Activated naive CD4-positive, alpha-beta T cell treated with anti-CD3 and anti-CD28 coated beads, Interleukin-2, amount 50 U/mL, for 24 hours (primary cell): ENCODE data around the gene PRKCE.

Source experiments
- H3K27ac Mint-ChIP-seq: one replicate; pipeline ENCODE4 v1.8.0; 2021; ENCODE audit warnings: mild to moderate bottlenecking, mixed read lengths
- H3K27me3 Mint-ChIP-seq: one replicate; pipeline ENCODE4 v1.8.0; 2021; ENCODE audit warnings: mixed read lengths
- H3K36me3 Mint-ChIP-seq: one replicate; pipeline ENCODE4 v1.8.0; 2021; ENCODE audit warnings: mixed read lengths
- H3K4me1 Mint-ChIP-seq: one replicate; pipeline ENCODE4 v1.8.0; 2021; ENCODE audit warnings: mixed read lengths
- H3K4me3 Mint-ChIP-seq: one replicate; pipeline ENCODE4 v1.8.0; 2021; ENCODE audit warnings: mild to moderate bottlenecking, mixed read lengths
- H3K9me3 Mint-ChIP-seq: one replicate; pipeline ENCODE4 v1.8.0; 2021; ENCODE audit warnings: mixed read lengths

PRKCE gene

GRCh38 chr2:46146866-46147502, 495.5 kb downstream of the PRKCE start:
- no peaks in the 10 kb centered on the region for H3K4me1 Mint-ChIP-seq
- no peak overlapping the region for H3K27ac Mint-ChIP-seq
- no peak overlapping the region for H3K4me3 Mint-ChIP-seq
- peaks cover 9% of the 10 kb centered on the region for H3K36me3 Mint-ChIP-seq
- H3K9me3 Mint-ChIP-seq: no peaks in the 10 kb centered on the region
- H3K27me3 Mint-ChIP-seq: no peaks in the 10 kb centered on the region

- H3K4me3 Mint-ChIP-seq: no peak overlapping the region
- peaks cover 9% of the 10 kb centered on the region for H3K36me3 Mint-ChIP-seq
- H3K9me3 Mint-ChIP-seq: no peaks in the 10 kb centered on the region
- no peak overlapping the region for H3K27ac Mint-ChIP-seq
- H3K27me3 Mint-ChIP-seq: no peaks in the 10 kb centered on the region
- H3K4me1 Mint-ChIP-seq: no peaks in the 10 kb centered on the region
Observed at GRCh38 chr2:46147626-46148368, 496.3 kb downstream of the PRKCE start.

GRCh38 chr2:46148369-46148736, 496.9 kb downstream of the PRKCE start:
- no peak overlapping the region for H3K4me3 Mint-ChIP-seq
- no peaks in the 10 kb centered on the region for H3K9me3 Mint-ChIP-seq
- H3K4me1 Mint-ChIP-seq: no peaks in the 10 kb centered on the region
- no peaks in the 10 kb centered on the region for H3K27me3 Mint-ChIP-seq
- no peak overlapping the region for H3K27ac Mint-ChIP-seq
- peaks cover 10% of the 10 kb centered on the region for H3K36me3 Mint-ChIP-seq

- H3K27ac Mint-ChIP-seq: no peak overlapping the region
- no peaks in the 10 kb centered on the region for H3K27me3 Mint-ChIP-seq
- H3K9me3 Mint-ChIP-seq: no peaks in the 10 kb centered on the region
- no peaks in the 10 kb centered on the region for H3K4me1 Mint-ChIP-seq
- no peak overlapping the region for H3K4me3 Mint-ChIP-seq
- H3K36me3 Mint-ChIP-seq: peaks cover 9% of the 10 kb centered on the region
Observed at GRCh38 chr2:46150445-46150955, 499.0 kb downstream of the PRKCE start.

- H3K36me3 Mint-ChIP-seq: peaks cover 11% of the 10 kb centered on the region
- no peaks in the 10 kb centered on the region for H3K9me3 Mint-ChIP-seq
- no peak overlapping the region for H3K27ac Mint-ChIP-seq
Observed at GRCh38 chr2:46151577-46151976, 500.1 kb downstream of the PRKCE start.

GRCh38 chr2:46153996-46154753, 502.7 kb downstream of the PRKCE start:
- Mint-ChIP-seq H3K27me3 (no peaks in the 10 kb centered on the region), H3K36me3 (peaks cover 17% of the 10 kb centered on the region), H3K27ac (no peak overlapping the region), H3K9me3 (no peaks in the 10 kb centered on the region), H3K4me1 (no peaks in the 10 kb centered on the region), H3K4me3 (no peak overlapping the region)

More at GRCh38 chr2:46151577-46151976, 500.1 kb downstream of the PRKCE start:
- no peak overlapping the region for H3K4me3 Mint-ChIP-seq
- no peaks in the 10 kb centered on the region for H3K27me3 Mint-ChIP-seq
- no peaks in the 10 kb centered on the region for H3K4me1 Mint-ChIP-seq

- Mint-ChIP-seq H3K4me1 (no peaks in the 10 kb centered on the region), H3K27ac (no peak overlapping the region), H3K9me3 (no peaks in the 10 kb centered on the region), H3K36me3 (peaks cover 18% of the 10 kb centered on the region), H3K4me3 (no peak overlapping the region), H3K27me3 (no peaks in the 10 kb centered on the region)
Observed at GRCh38 chr2:46157072-46157965, 505.8 kb downstream of the PRKCE start.

- Mint-ChIP-seq H3K27me3 (no peaks in the 10 kb centered on the region), H3K4me3 (no peak overlapping the region), H3K4me1 (no peaks in the 10 kb centered on the region), H3K9me3 (no peaks in the 10 kb centered on the region), H3K27ac (no peak overlapping the region), H3K36me3 (peaks cover 21% of the 10 kb centered on the region)
Observed at GRCh38 chr2:46157966-46158310, 506.5 kb downstream of the PRKCE start.

- peaks cover 19% of the 10 kb centered on the region for H3K36me3 Mint-ChIP-seq
- no peak overlapping the region for H3K4me3 Mint-ChIP-seq
- no peaks in the 10 kb centered on the region for H3K27me3 Mint-ChIP-seq
- no peaks in the 10 kb centered on the region for H3K4me1 Mint-ChIP-seq
- H3K27ac Mint-ChIP-seq: no peak overlapping the region
- no peaks in the 10 kb centered on the region for H3K9me3 Mint-ChIP-seq
Observed at GRCh38 chr2:46158661-46159060, 507.2 kb downstream of the PRKCE start.

- no peak overlapping the region for H3K4me3 Mint-ChIP-seq
- H3K36me3 Mint-ChIP-seq: peaks cover 24% of the 10 kb centered on the region
- H3K27ac Mint-ChIP-seq: no peak overlapping the region
- H3K4me1 Mint-ChIP-seq: no peaks in the 10 kb centered on the region
- H3K27me3 Mint-ChIP-seq: no peaks in the 10 kb centered on the region
- no peaks in the 10 kb centered on the region for H3K9me3 Mint-ChIP-seq
Observed at GRCh38 chr2:46160326-46160725, 508.9 kb downstream of the PRKCE start.

- Mint-ChIP-seq H3K9me3 (no peaks in the 10 kb centered on the region), H3K36me3 (peaks cover 18% of the 10 kb centered on the region), H3K4me1 (no peaks in the 10 kb centered on the region), H3K27ac (no peak overlapping the region), H3K27me3 (no peaks in the 10 kb centered on the region), H3K4me3 (no peak overlapping the region)
Observed at GRCh38 chr2:46161315-46161714, 509.8 kb downstream of the PRKCE start.

GRCh38 chr2:46161911-46162310, 510.4 kb downstream of the PRKCE start:
- peaks cover 16% of the 10 kb centered on the region for H3K36me3 Mint-ChIP-seq
- H3K4me1 Mint-ChIP-seq: no peaks in the 10 kb centered on the region
- H3K27me3 Mint-ChIP-seq: no peaks in the 10 kb centered on the region
- no peak overlapping the region for H3K27ac Mint-ChIP-seq
- H3K4me3 Mint-ChIP-seq: no peak overlapping the region
- H3K9me3 Mint-ChIP-seq: no peaks in the 10 kb centered on the region

GRCh38 chr2:46162329-46163097, 511.0 kb downstream of the PRKCE start:
- H3K4me1 Mint-ChIP-seq: no peaks in the 10 kb centered on the region
- H3K4me3 Mint-ChIP-seq: no peak overlapping the region
- no peaks in the 10 kb centered on the region for H3K27me3 Mint-ChIP-seq
- no peak overlapping the region for H3K27ac Mint-ChIP-seq
- H3K36me3 Mint-ChIP-seq: peaks cover 12% of the 10 kb centered on the region
- no peaks in the 10 kb centered on the region for H3K9me3 Mint-ChIP-seq

GRCh38 chr2:46163098-46163430, 511.6 kb downstream of the PRKCE start:
- Mint-ChIP-seq H3K36me3 (peaks cover 12% of the 10 kb centered on the region), H3K27ac (no peak overlapping the region), H3K4me1 (no peaks in the 10 kb centered on the region), H3K9me3 (no peaks in the 10 kb centered on the region), H3K27me3 (no peaks in the 10 kb centered on the region), H3K4me3 (no peak overlapping the region)
